Activated naive CD8-positive, alpha-beta T cell treated with anti-CD3 and anti-CD28 coated beads for 36 hours (primary cell): ENCODE data around the gene MTR. TPM values are rescaled to one million over a fixed set of nuclear protein-coding genes. Genes with fewer than 3 reads are reported as not detected.
A peak's percentile ranks its signal among the peaks of the same experiment; 100 is the strongest.

Experiments used
- DNase-seq: peaks from one replicate; pipeline ENCODE4 v3.0.0; 2021
- H3K27ac Mint-ChIP-seq: one replicate; pipeline ENCODE4 v1.8.0; 2022; ENCODE audit warnings: mild to moderate bottlenecking, moderate library complexity, mixed read lengths
- H3K27me3 Mint-ChIP-seq: one replicate; pipeline ENCODE4 v1.8.0; 2022; ENCODE audit warnings: mild to moderate bottlenecking, mixed read lengths
- H3K36me3 Mint-ChIP-seq: one replicate; pipeline ENCODE4 v1.8.0; 2021; ENCODE audit warnings: mild to moderate bottlenecking, mixed read lengths
- H3K4me1 Mint-ChIP-seq: one replicate; pipeline ENCODE4 v1.8.0; 2021; ENCODE audit warnings: mixed read lengths
- H3K4me3 Mint-ChIP-seq: one replicate; pipeline ENCODE4 v1.8.0; 2022; ENCODE audit warnings: mild to moderate bottlenecking, moderate library complexity, mixed read lengths
- H3K9me3 Mint-ChIP-seq: one replicate; pipeline ENCODE4 v1.8.0; 2022; ENCODE audit warnings: mixed read lengths
- total RNA-seq, 2 experiments: library from RNA; stranded (reverse); gene quantifications; one replicate each; pipeline ENCODE4 v1.2.3, GENCODE V29; 2021

The MTR gene
- total RNA-seq, 2 experiments from 2014 or later, result 60.2 to 62.8 TPM

DNA sequence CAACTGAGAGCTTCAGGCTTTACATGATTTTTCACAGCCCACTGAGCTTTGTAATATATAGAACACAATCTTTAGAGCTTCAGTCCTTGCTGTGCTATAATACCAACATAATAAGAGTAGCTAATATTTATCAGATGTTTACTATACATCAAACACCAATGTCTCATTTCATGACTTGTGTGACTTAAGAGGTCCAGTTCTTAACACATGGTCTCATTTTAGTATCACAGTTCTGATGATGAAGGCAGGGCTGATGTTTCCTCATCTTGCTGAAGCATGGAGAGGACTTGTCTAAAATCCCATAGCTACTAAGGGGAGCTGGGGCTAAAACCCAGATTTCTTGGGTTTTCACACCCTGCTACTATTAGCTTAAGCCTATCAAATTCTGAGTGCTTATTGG, 5.5 kb downstream of the MTR start:
- peak overlapping the region; percentile 83 for H3K27ac Mint-ChIP-seq
- H3K9me3 Mint-ChIP-seq, result no peaks in the 10 kb centered on the region
- H3K27me3 Mint-ChIP-seq, result no peaks in the 10 kb centered on the region
- H3K36me3 Mint-ChIP-seq, result peaks cover 42% of the 10 kb centered on the region
- no peak overlapping the region for H3K4me3 Mint-ChIP-seq
- DNase-seq, result no peak
- peaks cover 64% of the 10 kb centered on the region for H3K4me1 Mint-ChIP-seq

DNA sequence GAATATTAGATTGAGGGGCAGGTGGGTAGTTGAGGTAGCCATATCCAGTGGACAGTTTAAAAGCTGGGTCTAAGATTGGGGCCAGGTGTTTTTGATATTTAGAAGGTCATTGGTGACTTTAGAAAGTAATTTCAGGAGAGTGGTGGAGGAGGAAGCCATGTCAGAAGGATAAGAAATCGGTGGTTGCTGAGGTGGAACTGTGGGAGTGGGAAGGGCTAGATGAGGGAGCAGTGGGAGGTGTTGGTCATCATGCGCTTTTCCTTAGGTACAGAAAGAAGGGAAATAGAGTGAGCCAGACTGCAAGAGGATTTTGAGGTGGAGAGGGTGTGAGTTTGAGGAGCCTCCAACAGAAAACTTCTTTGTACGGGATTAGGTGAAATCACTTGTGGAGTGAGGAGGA, 7.2 kb downstream of the MTR start:
- H3K4me3 Mint-ChIP-seq, result no peak overlapping the region
- peaks cover 56% of the 10 kb centered on the region for H3K4me1 Mint-ChIP-seq
- DNase-seq, result no peak
- H3K9me3 Mint-ChIP-seq, result no peaks in the 10 kb centered on the region
- H3K27ac Mint-ChIP-seq, result peak overlapping the region; percentile 8
- no peaks in the 10 kb centered on the region for H3K27me3 Mint-ChIP-seq
- peaks cover 41% of the 10 kb centered on the region for H3K36me3 Mint-ChIP-seq

DNA sequence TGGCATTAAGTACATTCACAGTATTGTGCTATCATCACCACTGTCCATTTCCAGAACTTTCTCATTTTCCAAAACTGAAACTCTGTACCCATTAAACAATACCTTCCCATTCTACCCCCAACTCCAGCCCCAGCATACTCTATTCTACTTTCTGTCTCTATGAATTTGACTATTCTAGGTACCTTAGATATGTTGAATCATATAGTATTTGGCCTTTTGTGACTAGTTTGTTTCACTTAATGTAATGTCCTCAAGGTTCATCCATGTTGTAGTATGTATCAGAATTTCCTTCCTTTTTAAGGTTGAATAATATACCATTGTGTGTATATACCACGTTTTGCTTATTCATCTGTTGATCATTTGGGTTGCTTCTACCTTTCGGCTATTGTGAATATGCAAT, 11.5 kb downstream of the MTR start:
- H3K9me3 Mint-ChIP-seq, result no peaks in the 10 kb centered on the region
- no peak overlapping the region for H3K4me3 Mint-ChIP-seq
- DNase-seq, result no peak
- H3K27me3 Mint-ChIP-seq, result no peaks in the 10 kb centered on the region
- peaks cover 40% of the 10 kb centered on the region for H3K4me1 Mint-ChIP-seq
- H3K27ac Mint-ChIP-seq, result no peak overlapping the region
- peaks cover 47% of the 10 kb centered on the region for H3K36me3 Mint-ChIP-seq

DNA sequence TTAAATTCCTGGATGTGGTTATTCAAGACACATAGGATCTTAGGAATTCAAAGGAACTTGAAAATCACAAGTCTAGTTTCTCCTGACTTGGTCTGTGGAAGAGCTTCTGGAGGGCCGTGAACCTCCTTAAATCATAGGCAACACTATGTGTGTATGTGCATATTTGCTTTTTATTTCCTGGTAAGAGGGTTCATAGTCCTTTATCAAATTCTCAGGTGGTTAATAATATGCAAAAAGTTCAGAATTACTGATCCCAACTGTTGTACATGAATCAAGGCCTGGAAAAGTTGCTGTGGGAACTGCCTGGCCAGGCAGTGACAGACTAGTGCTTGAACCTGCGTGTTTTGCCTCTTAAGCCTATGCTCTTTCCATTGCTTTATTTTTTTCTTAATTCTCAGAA, 12.9 kb downstream of the MTR start:
- peaks cover 28% of the 10 kb centered on the region for H3K4me1 Mint-ChIP-seq
- H3K4me3 Mint-ChIP-seq, result no peak overlapping the region
- H3K36me3 Mint-ChIP-seq, result peaks cover 39% of the 10 kb centered on the region
- no peak overlapping the region for H3K27ac Mint-ChIP-seq
- DNase-seq, result no peak
- no peaks in the 10 kb centered on the region for H3K27me3 Mint-ChIP-seq
- no peaks in the 10 kb centered on the region for H3K9me3 Mint-ChIP-seq

DNA sequence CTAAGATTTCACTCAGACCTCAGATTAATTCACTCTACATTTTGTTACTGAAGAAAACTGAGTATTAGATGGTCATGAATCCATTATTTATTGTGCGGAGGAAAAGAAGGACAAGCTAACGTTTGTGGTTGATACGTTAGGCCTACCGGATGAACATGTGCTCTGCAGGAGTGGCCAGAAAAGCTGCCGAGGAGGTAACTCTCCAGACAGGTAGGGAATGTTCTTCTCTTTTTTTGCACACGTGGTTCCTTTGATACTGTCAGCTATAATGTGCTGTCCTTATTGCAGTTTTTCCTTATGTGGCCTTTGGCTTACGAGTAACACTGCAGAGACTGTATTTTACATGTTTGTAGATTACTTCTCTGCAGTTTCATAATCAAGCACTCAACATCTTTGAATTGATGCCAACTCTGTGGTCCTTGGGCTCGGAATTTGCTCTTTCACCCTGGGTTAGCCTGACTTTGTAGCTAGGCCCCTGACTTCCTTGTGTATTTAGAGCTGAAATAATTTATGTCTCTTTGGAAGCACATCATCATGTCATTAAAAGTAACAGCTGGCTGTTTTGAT, 13.6 kb downstream of the MTR start:
- no peaks in the 10 kb centered on the region for H3K27me3 Mint-ChIP-seq
- peaks cover 41% of the 10 kb centered on the region for H3K36me3 Mint-ChIP-seq
- no peaks in the 10 kb centered on the region for H3K9me3 Mint-ChIP-seq
- no peak for DNase-seq
- no peak overlapping the region for H3K4me3 Mint-ChIP-seq
- H3K4me1 Mint-ChIP-seq, result peaks cover 22% of the 10 kb centered on the region
- H3K27ac Mint-ChIP-seq, result no peak overlapping the region

DNA sequence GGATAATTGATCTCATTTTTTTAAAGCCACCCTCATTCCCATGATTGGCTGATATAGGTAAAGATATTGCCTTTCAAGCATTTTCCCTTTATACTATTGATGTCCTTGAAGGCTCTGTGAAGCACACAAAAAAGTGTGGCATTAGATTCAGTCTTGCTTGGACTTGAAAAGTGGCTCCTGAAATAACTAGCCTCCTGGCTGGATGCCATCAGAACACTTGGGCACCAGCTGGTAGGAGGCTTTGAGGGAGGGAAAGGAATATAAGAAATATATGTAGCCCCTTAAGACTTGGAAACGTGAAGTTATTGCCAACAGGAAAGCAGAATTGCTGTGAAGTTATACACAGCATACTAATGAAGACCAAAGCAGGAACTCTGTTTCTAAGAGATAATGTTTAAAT, 14.1 kb downstream of the MTR start:
- Mint-ChIP-seq H3K9me3 (no peaks in the 10 kb centered on the region), H3K4me3 (no peak overlapping the region), H3K27ac (peak overlapping the region; percentile 40)

DNA sequence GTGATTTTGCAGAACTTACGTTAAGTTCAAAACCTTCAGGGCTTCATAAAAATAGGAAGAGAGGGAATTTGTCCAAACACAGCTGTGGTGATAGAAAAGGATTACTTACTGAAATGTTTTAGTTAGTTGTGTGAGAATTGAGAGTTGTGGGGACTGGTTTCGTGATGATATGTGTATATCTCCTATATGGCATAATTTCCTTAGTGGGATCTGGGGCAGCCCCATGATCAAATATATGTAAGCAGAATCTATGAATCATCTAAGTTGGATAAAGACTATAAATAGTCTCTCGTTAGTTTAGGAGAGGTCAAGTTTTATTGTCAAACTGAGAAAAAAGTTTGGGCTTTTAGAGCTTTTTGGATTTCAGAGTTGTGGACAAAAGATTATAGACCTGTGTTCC, 14.9 kb downstream of the MTR start:
- DNase-seq, result no peak
- peaks cover 41% of the 10 kb centered on the region for H3K36me3 Mint-ChIP-seq
- H3K4me1 Mint-ChIP-seq, result peaks cover 19% of the 10 kb centered on the region
- H3K27me3 Mint-ChIP-seq, result no peaks in the 10 kb centered on the region
- peak overlapping the region; percentile 67 for H3K27ac Mint-ChIP-seq
- no peak overlapping the region for H3K4me3 Mint-ChIP-seq
- no peaks in the 10 kb centered on the region for H3K9me3 Mint-ChIP-seq

More for the DNA sequence above, 14.1 kb downstream of the MTR start:
- no peaks in the 10 kb centered on the region for H3K27me3 Mint-ChIP-seq
- DNase-seq, result no peak
- peaks cover 42% of the 10 kb centered on the region for H3K36me3 Mint-ChIP-seq
- peaks cover 22% of the 10 kb centered on the region for H3K4me1 Mint-ChIP-seq

DNA sequence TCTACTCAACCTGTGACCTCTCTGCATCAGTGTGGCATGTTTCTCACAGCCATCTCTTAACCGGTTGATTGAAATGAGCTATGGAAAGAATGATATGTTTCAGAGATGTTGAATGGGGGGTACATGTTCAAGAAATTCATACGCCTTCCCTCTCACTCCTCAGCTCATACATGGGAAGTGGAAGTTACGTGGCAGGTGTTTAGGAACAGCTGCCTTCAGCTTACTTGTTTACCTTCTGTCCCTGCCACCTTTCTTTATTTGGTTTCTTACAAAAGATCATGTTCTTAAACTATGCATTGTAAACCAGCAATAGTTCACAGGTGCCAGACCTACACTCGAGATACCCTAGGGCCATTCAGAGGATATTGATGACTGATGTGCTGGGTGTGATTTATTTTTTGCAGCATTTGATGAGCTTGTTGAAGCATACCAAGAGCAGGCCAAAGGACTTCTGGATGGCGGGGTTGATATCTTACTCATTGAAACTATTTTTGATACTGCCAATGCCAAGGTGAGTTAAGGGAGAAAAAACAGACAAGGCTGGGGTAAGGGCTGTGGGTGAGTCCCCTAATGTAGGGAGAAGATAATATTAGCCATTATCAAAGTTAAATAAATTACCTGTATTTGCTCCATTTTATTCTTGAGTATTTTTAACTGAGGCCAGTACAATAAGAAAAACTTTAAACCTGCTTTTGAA, 17.4 kb downstream of the MTR start:
- peaks cover 44% of the 10 kb centered on the region for H3K36me3 Mint-ChIP-seq
- no peaks in the 10 kb centered on the region for H3K9me3 Mint-ChIP-seq
- H3K27ac Mint-ChIP-seq, result peak overlapping the region; percentile 25
- DNase-seq, result no peak
- no peak overlapping the region for H3K4me3 Mint-ChIP-seq
- no peaks in the 10 kb centered on the region for H3K27me3 Mint-ChIP-seq
- H3K4me1 Mint-ChIP-seq, result peaks cover 20% of the 10 kb centered on the region

DNA sequence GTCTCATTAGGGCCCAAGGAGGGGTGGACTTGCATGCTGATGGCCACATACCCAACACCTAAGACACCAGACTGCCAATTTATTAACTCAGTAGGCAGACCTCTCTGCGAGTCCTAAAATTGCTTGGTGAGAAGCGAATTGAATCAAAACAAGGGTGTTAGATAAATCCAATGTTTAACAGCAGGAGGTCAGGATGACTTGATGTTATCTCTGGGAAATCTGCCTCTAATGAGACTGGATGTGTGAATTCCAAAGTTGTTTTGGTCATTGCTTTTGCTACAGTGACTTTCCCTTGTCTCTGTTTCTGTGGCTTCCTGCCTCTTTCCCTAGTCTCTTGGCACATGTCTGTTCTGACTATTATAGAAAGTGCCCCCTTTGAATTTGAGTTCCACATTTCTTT, 20.8 kb downstream of the MTR start:
- H3K9me3 Mint-ChIP-seq, result no peaks in the 10 kb centered on the region
- DNase-seq, result no peak
- no peaks in the 10 kb centered on the region for H3K27me3 Mint-ChIP-seq
- H3K4me3 Mint-ChIP-seq, result no peak overlapping the region
- H3K27ac Mint-ChIP-seq, result no peak overlapping the region
- H3K4me1 Mint-ChIP-seq, result peaks cover 13% of the 10 kb centered on the region
- H3K36me3 Mint-ChIP-seq, result peaks cover 38% of the 10 kb centered on the region

DNA sequence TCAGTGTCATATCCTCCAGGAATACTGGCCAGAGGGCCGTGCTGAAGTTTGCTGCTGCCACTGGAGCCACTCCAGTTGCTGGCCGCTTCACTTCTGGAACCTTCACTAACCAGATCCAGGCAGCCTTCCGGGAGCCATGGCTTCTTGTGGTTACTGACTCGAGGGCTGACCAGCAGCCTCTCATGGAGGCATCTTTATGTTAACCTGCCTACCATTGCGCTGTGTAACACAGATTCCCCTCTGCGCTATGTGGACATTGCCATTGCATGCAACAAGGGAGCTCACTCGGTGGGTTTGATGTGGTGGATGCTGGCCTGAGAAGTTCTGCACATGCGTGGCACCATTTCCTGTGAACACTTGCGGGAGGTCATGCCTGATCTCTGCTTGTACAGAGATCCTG, 24.8 kb downstream of the MTR start:
- DNase-seq, result no peak
- H3K4me3 Mint-ChIP-seq, result no peak overlapping the region
- peaks cover 20% of the 10 kb centered on the region for H3K4me1 Mint-ChIP-seq
- no peaks in the 10 kb centered on the region for H3K27me3 Mint-ChIP-seq
- peaks cover 43% of the 10 kb centered on the region for H3K36me3 Mint-ChIP-seq
- no peak overlapping the region for H3K27ac Mint-ChIP-seq
- no peaks in the 10 kb centered on the region for H3K9me3 Mint-ChIP-seq

DNA sequence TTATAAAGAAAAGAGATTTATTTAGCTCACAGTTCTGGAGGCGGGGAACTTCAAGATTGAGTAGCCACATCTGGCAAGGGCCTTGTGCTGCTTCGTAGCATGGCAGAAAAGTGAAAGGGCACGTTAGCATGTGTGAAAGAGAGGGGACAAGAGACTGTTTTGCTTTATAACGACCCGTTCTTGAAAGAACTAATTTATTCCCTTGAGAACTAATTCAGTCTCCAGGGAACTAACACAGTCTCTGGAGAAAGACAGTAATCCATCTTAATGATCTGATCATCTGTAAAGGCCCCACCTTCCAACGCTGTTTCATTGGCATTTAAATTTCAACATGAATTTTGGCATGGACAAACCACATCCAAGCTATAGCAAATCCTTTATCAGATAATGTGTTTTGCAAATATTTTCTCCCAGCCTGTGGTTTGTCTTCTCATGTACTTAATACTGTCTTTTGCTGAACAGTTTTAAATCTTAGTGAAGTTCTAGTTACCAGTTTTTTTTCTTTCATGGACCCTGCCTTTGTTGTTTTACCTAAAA, 26.1 kb downstream of the MTR start:
- Mint-ChIP-seq H3K27ac (no peak overlapping the region), H3K9me3 (no peaks in the 10 kb centered on the region), H3K4me3 (no peak overlapping the region), H3K36me3 (peaks cover 41% of the 10 kb centered on the region), H3K4me1 (peaks cover 20% of the 10 kb centered on the region), H3K27me3 (no peaks in the 10 kb centered on the region)
- DNase-seq, result no peak

DNA sequence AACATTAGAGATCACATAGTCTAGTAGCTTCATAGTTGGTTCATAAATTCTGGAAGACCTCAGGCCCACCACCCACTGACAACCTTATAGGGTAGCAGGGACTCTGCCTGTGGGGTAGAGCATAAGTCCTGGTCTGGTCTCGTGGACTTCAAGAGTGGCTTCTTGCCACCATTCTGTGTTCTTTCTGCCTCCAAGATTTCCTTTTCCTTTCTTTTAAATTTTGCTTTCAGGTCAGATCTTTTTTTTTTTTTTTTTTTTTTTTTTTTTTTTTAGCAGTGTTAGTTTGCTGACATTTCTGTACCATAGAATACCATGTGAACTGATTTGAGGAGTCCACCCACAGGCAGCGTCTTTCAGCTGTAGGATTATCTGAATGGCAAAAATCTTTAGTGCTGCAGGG, 28.5 kb downstream of the MTR start:
- peaks cover 45% of the 10 kb centered on the region for H3K36me3 Mint-ChIP-seq

DNA sequence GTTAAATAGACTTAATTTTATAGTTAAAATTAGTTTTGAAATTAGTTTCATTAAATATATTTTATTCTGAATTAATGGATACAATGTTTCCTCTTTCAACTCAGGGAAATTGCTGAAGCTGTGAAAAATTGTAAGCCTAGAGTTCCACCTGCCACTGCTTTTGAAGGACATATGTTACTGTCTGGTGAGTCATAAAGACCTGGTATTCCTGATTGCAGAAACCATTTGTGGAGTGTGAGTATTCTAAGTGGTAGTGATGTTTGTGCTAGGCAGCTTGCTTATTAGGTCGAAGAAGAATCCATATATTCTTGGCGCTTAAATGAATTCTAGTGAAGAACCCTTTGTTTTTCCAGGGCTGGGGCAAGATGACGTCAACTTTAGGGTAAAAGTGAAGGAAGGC, 34.0 kb downstream of the MTR start:
- DNase-seq, result no peak
- no peaks in the 10 kb centered on the region for H3K27me3 Mint-ChIP-seq
- peaks cover 40% of the 10 kb centered on the region for H3K36me3 Mint-ChIP-seq
- H3K27ac Mint-ChIP-seq, result no peak overlapping the region
- H3K4me1 Mint-ChIP-seq, result peaks cover 7% of the 10 kb centered on the region
- H3K4me3 Mint-ChIP-seq, result no peak overlapping the region
- no peaks in the 10 kb centered on the region for H3K9me3 Mint-ChIP-seq

More for the DNA sequence above, 28.5 kb downstream of the MTR start:
- Mint-ChIP-seq H3K4me3 (no peak overlapping the region), H3K4me1 (peaks cover 16% of the 10 kb centered on the region), H3K9me3 (no peaks in the 10 kb centered on the region), H3K27ac (no peak overlapping the region), H3K27me3 (no peaks in the 10 kb centered on the region)
- DNase-seq, result no peak

DNA sequence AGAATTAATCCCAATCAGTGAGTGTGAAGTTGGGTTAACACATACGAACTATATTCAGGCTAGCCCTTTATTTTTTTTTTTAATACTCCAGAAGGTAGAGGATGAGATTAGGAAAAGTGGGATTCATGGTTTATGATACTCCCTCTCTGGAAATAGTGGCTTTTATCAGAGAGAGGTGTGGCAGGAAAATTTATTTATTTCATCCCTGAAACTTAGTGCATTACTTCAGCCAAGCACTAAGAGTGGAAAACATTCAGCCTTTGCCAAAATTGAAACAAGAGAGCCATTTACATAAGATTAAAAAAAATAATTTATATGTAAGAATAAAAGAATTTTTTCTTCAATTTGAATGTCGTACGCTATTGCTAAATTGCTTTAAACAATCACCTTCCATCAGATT, 35.0 kb downstream of the MTR start:
- Mint-ChIP-seq H3K4me1 (peaks cover 14% of the 10 kb centered on the region), H3K27me3 (no peaks in the 10 kb centered on the region), H3K4me3 (no peak overlapping the region), H3K36me3 (peaks cover 40% of the 10 kb centered on the region), H3K9me3 (no peaks in the 10 kb centered on the region), H3K27ac (no peak overlapping the region)
- no peak for DNase-seq

DNA sequence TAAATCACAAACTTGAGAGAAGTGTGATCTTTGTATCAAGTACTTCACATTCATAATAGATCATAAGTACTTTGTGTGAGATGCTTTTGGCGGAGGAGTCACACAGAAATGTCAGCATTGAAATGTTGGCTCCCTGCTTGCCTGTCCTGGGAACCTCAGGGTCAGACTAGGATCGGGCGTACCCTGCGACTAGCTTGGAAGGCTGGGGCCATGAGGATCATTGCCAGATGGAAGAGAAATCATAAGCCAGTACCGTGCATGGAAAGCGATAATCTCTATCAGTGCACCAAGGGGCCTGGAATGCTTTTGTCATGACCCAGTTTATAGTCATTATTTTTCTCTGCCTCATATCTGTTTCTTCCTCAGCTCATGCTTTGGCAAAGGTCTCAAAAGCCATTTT, 35.5 kb downstream of the MTR start:
- Mint-ChIP-seq H3K27ac (no peak overlapping the region), H3K27me3 (no peaks in the 10 kb centered on the region), H3K36me3 (peaks cover 43% of the 10 kb centered on the region), H3K9me3 (no peaks in the 10 kb centered on the region), H3K4me1 (peaks cover 18% of the 10 kb centered on the region), H3K4me3 (no peak overlapping the region)
- no peak for DNase-seq

DNA sequence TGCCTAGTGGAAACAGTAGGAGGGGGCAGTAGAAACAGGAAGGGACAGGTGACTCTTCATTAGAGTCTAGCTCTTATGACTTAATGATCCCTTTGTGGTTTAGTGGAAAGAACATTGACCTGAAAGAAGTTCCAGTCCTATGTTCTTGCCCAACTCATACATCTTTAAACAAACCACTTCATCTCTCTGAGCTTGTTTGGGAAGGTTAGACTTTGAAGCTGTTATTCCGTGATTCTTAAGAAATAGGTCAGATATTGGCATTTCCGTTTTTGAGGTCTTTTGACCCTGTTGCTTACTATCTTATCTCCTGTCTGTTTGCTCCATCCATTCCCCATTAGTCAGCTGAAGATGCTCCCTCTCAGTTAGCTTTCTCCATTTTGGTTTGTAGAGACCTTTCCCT, 38.5 kb downstream of the MTR start:
- H3K36me3 Mint-ChIP-seq, result peaks cover 40% of the 10 kb centered on the region
- no peak overlapping the region for H3K27ac Mint-ChIP-seq
- H3K4me1 Mint-ChIP-seq, result peaks cover 27% of the 10 kb centered on the region
- H3K4me3 Mint-ChIP-seq, result no peak overlapping the region
- no peak for DNase-seq
- H3K27me3 Mint-ChIP-seq, result no peaks in the 10 kb centered on the region
- H3K9me3 Mint-ChIP-seq, result no peaks in the 10 kb centered on the region
